ENCODE results near the gene CHAC2. TPM values are rescaled to one million over a fixed set of nuclear protein-coding genes. Genes with fewer than 3 reads are reported as not detected.

Gene CHAC2
- total RNA-seq, 1 donor from 2014 or later = 8.9 TPM

Other genes starting within 250 kb of the CHAC2 start
- gene ASB3, start 19.1 kb downstream of the CHAC2 start, total RNA-seq = 16.6 and 21.2 TPM in 2 replicates
- gene ERLEC1, start 19.2 kb downstream of the CHAC2 start, total RNA-seq = 45.5 and 70.6 TPM in 2 replicates
- 0.65 and 1.4 TPM in 2 replicates for gene GPR75, start 92.2 kb downstream of the CHAC2 start, total RNA-seq
- gene PSME4, start 203.2 kb downstream of the CHAC2 start, total RNA-seq = 24.4 and 32.3 TPM in 2 replicates

Data from lung microvascular endothelial cell (primary cell).